ENCODE results near the gene TRPM3. TPM values are rescaled to one million over a fixed set of nuclear protein-coding genes. Genes with fewer than 3 reads are reported as not detected.
A peak's percentile ranks its signal among the peaks of the same experiment; 100 is the strongest.

The TRPM3 gene
- polyA plus RNA-seq, 3 donors = not detected

DNA sequence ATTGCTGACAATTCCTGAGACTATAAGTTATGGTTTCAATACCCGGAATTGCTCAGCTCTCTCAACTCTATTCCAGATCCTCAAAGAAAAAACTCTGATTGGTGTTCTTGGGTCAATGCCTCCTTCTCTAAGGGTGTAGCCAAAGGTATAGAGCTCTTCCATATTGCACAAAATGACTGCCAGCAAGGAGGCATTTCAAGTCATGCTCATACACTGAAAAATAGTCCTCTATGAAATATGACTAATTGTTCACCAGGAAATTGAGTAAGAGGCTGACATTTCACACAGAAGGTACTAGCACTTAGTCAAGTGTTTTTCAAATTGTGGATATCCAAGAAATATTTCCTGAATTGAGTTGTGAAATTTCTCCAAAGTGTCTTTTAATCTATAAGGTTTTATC, 595.9 kb downstream of the TRPM3 start:
- Mint-ChIP-seq H3K36me3 (peaks cover 0 to 2% of the 10 kb centered on the region in 2 donors), H3K4me3 (no peak overlapping the region), H3K4me1 (peaks cover 12% of the 10 kb centered on the region), H3K9me3 (peaks cover 9 to 18% (median 13%) of the 10 kb centered on the region in 7 donors), H3K27me3 (ENCODE audit: low read depth in 3 of 3) (peaks cover 0 to 3% (median 0%) of the 10 kb centered on the region in 3 donors), H3K27ac (peak overlapping the region; percentile 71 to 90 (median 83))
- no peak overlapping the region for H3K9ac ChIP-seq (ENCODE audit: insufficient read depth, low read length, poor library complexity, severe bottlenecking)
- TF ChIP-seq, protein P1, sequence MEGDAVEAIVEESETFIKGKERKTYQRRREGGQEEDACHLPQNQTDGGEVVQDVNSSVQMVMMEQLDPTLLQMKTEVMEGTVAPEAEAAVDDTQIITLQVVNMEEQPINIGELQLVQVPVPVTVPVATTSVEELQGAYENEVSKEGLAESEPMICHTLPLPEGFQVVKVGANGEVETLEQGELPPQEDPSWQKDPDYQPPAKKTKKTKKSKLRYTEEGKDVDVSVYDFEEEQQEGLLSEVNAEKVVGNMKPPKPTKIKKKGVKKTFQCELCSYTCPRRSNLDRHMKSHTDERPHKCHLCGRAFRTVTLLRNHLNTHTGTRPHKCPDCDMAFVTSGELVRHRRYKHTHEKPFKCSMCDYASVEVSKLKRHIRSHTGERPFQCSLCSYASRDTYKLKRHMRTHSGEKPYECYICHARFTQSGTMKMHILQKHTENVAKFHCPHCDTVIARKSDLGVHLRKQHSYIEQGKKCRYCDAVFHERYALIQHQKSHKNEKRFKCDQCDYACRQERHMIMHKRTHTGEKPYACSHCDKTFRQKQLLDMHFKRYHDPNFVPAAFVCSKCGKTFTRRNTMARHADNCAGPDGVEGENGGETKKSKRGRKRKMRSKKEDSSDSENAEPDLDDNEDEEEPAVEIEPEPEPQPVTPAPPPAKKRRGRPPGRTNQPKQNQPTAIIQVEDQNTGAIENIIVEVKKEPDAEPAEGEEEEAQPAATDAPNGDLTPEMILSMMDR (IDR thresholded peaks at IDR 0.05) = no peak
- no peaks in the 10 kb centered on the region for H3K36me3 ChIP-seq (replicated peaks in 1 of 2; ENCODE audit: control insufficient read depth in 1 of 2, insufficient read depth in 2 of 2, low read length in 2 of 2)
- no peaks in the 10 kb centered on the region for H4K20me1 ChIP-seq (ENCODE audit: insufficient read depth, low read length)
- 60% methylated on average over 1 of the region's 1 CpG for WGBS (ENCODE audit: insufficient coverage)
- H3K9me3 ChIP-seq (replicated peaks in 1 of 2; ENCODE audit: control insufficient read depth in 1 of 2, insufficient read depth in 1 of 2, low read length in 2 of 2) = peaks cover 9 to 11% of the 10 kb centered on the region in 2 donors
- peak overlapping the region; percentile 3 for H2AFZ ChIP-seq (ENCODE audit: insufficient read depth, low read depth, low read length, poor library complexity, severe bottlenecking)
- H3K27ac ChIP-seq (ENCODE audit: low read depth in 1 of 2, low read length in 2 of 2) = peak overlapping the region in 1 of 2 donors; percentile 58
- H3K4me2 ChIP-seq (replicated peaks; ENCODE audit: extremely low read depth, low read length, poor library complexity, severe bottlenecking) = peak overlapping the region; percentile 5
- H3K27me3 ChIP-seq (ENCODE audit: control insufficient read depth in 2 of 2, insufficient read depth in 2 of 2, low read length in 2 of 2) = no peaks in the 10 kb centered on the region
- no peak overlapping the region for H3K4me3 ChIP-seq (replicated peaks in 1 of 3; ENCODE audit: low read depth in 2 of 3, low read length in 3 of 3)
- peak; percentile 60 to 89 (median 84) for DNase-seq
- H3K79me2 ChIP-seq (ENCODE audit: insufficient read depth, low read length) = no peaks in the 10 kb centered on the region
- intact Hi-C loops (cut with micrococcal nuclease) = no loop called here
- H3K4me1 ChIP-seq (ENCODE audit: control insufficient read depth in 1 of 2, insufficient read depth in 2 of 2, low read length in 2 of 2) = peaks cover 14 to 19% of the 10 kb centered on the region in 2 donors

DNA sequence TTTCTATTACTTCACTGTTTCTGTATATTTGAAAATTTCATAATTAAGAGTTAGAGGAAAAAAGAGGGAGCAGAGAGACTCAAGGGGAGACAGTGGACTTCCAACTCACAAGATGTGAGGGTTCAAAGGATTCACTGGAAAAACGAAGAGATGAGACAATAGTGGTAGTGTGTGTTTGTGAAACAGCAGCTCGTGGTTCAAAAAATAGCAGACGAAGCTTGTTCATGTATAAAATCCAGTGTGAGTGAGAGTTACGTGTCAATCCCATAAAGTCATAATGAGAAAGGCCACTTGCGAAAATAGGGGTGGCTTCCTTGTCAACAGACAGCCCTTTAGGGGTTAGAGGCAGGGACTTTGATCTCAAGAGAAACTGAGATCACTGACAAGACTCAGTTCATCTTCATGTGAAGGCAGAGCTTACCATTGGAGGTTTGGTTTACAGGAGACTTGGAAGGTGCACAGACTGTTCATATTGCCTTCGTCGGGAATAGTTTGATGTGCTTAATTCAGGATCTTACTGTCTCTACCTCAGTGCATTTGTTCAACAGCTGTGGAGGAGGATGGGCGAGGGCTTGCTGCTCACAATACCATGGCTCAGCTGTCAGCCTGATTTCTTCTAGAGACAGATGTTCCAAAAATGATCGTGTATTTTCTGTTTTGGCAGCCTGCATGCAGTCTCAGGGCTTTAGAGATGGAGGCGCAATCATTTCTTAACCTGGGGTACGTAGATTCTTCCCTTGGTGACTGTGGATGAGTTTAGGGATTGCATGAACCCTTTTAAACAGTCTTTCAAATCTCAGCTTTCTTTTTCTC, 601.3 kb downstream of the TRPM3 start:
- Histone ChIP-seq H3K27me3 (ENCODE audit: control insufficient read depth in 2 of 2, insufficient read depth in 2 of 2, low read length in 2 of 2) (no peaks in the 10 kb centered on the region), H3K36me3 (replicated peaks in 1 of 2; ENCODE audit: control insufficient read depth in 1 of 2, insufficient read depth in 2 of 2, low read length in 2 of 2) (no peaks in the 10 kb centered on the region), H3K4me2 (replicated peaks; ENCODE audit: extremely low read depth, low read length, poor library complexity, severe bottlenecking) (no peak overlapping the region), H3K9ac (ENCODE audit: insufficient read depth, low read length, poor library complexity, severe bottlenecking) (no peak overlapping the region), H3K4me1 (ENCODE audit: control insufficient read depth in 1 of 2, insufficient read depth in 2 of 2, low read length in 2 of 2) (peaks cover 4 to 13% of the 10 kb centered on the region in 2 donors), H3K9me3 (replicated peaks in 1 of 2; ENCODE audit: control insufficient read depth in 1 of 2, insufficient read depth in 1 of 2, low read length in 2 of 2) (peaks cover 9 to 11% of the 10 kb centered on the region in 2 donors), H2AFZ (ENCODE audit: insufficient read depth, low read depth, low read length, poor library complexity, severe bottlenecking) (no peak overlapping the region), H3K79me2 (ENCODE audit: insufficient read depth, low read length) (no peaks in the 10 kb centered on the region), H4K20me1 (ENCODE audit: insufficient read depth, low read length) (no peaks in the 10 kb centered on the region), H3K27ac (ENCODE audit: low read depth in 1 of 2, low read length in 2 of 2) (no peak overlapping the region), H3K4me3 (replicated peaks in 1 of 3; ENCODE audit: low read depth in 2 of 3, low read length in 3 of 3) (no peak overlapping the region)
- intact Hi-C loops (cut with micrococcal nuclease) = no loop called here
- Mint-ChIP-seq H3K27me3 (ENCODE audit: low read depth in 3 of 3) (peaks cover 2 to 5% (median 3%) of the 10 kb centered on the region in 3 donors), H3K27ac (peak overlapping the region in 1 of 7 donors; percentile 32), H3K36me3 (peaks cover 0 to 2% of the 10 kb centered on the region in 2 donors), H3K9me3 (peaks cover 9 to 18% (median 13%) of the 10 kb centered on the region in 7 donors), H3K4me3 (no peak overlapping the region), H3K4me1 (peaks cover 11% of the 10 kb centered on the region)
- 84% methylated on average over 9 of the region's 11 CpGs for WGBS (ENCODE audit: insufficient coverage)
- no peak for DNase-seq
- TF ChIP-seq, protein P1 (IDR thresholded peaks at IDR 0.05) = no peak

All from CD14-positive monocyte (primary cell).